SH-SY5Y (cell line): ENCODE results near the gene TEFM.

Source experiments
- GATA2 ChIP-seq: IDR thresholded peaks from 2 replicates; pipeline ENCODE4 v1.6.1; 2011; ENCODE audit warnings: mild to moderate bottlenecking, low read depth, low read length
- GATA3 ChIP-seq: IDR thresholded peaks from 2 replicates; pipeline ENCODE4 v1.6.1; 2011; ENCODE audit warnings: low read depth, mild to moderate bottlenecking, low read length, moderate library complexity

DNA sequence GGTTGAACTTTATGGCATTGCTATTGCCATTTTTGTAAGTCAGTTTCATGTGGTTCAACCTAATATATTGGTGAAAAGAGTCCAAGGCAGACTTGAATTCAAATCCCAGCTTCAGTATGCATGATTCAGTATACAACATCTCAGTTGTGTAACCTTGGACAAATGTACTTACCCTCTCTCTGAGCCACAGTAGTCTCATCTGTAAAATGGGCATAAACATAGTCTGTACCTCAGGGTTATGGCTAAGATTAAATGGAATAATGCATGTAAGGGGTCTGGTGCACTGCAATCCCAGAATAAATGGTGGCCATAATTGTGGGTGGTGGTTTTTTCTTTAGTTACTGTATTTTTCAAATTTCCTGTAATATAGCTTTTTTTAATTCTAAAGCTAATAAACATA lies 11.0 kb upstream of the TEFM start:
- TF ChIP-seq GATA2 (no peak), GATA3 (no peak)
